ENCODE results near the gene SCRN1. TPM values are rescaled to one million over a fixed set of nuclear protein-coding genes. Genes with fewer than 3 reads are reported as not detected.

Gene SCRN1
- total and polyA plus RNA-seq, 2 donors (not counting 1 experiment from before 2014, with no cell fraction given), result 124 to 142 TPM

DNA sequence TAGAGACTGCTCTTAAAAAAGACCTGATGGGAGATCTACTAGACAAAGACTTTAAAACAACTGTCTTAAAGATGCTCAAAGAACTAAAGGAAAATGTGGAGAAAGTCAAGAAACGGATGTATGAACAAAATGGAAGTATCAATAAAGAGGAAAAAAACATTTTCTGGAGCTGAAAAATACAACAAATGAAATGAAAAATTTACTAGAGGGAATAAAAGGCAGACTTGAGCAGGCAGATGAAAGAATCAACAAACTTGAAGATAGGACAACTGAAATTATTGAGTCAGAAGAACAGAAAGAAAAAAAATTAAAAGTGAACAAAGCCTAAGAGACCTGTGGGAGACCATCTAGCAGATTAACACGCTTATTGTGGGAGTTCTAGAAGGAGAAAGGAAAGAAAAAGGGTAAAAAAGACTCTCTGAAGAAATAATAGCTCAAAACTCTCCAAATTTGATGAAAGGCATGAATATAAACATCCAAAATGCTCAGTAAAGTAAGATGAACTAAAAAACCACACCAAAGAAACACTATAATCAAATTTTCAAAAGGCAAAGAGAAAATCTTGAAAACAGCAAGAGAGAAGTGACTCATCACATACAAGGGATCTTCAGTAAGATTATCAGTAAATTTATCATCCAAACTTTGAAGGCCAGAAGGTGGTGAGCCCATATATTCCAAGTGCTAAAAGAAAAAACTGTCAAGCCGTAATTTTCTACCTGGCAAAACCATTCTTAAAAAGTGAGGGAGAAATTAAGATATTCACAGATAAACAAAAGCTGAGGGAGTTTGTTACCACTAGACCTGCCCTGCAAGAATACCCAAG, 83.2 kb downstream of the SCRN1 start:
- H3K9me3 ChIP-seq (ENCODE audit: control insufficient read depth, insufficient read depth, low read depth, low read length), result no peaks in the 10 kb centered on the region
- H3K4me2 ChIP-seq (ENCODE audit: extremely low read depth, insufficient read depth, low read length), result no peak overlapping the region
- DNase-seq (ENCODE audit: low read depth in 2 of 2), result no peak
- TF ChIP-seq CTCF (conservative IDR thresholded peaks at IDR 0.05 in 1 of 2, IDR thresholded peaks at IDR 0.05 in 1 of 2; ENCODE audit: low read depth in 1 of 2, low read length in 2 of 2) (no peak), EZH2 (IDR thresholded peaks at IDR 0.05; ENCODE audit: low read length, missing control alignments) (no peak)
- H3K27me3 ChIP-seq (ENCODE audit: control insufficient read depth, insufficient read depth, low read length), result no peaks in the 10 kb centered on the region
- no peak overlapping the region for H3K4me3 ChIP-seq (replicated peaks in 1 of 4; ENCODE audit: control extremely low read depth in 1 of 4, insufficient read depth in 1 of 4, low read depth in 3 of 4, low read length in 4 of 4)
- no peaks in the 10 kb centered on the region for H3K4me1 ChIP-seq (ENCODE audit: control insufficient read depth, extremely low read depth, insufficient read depth, low read length)
- H3K79me2 ChIP-seq (ENCODE audit: control insufficient read depth, insufficient read depth, low read length), result no peaks in the 10 kb centered on the region
- H4K20me1 ChIP-seq (ENCODE audit: control insufficient read depth, extremely low read depth, insufficient read depth, low read length), result no peaks in the 10 kb centered on the region
- H2AFZ ChIP-seq (ENCODE audit: low read length), result no peak overlapping the region
- no peak overlapping the region for H3K27ac ChIP-seq (ENCODE audit: insufficient read depth, low read length)
- H3K36me3 ChIP-seq (ENCODE audit: control insufficient read depth, insufficient read depth, low read length), result no peaks in the 10 kb centered on the region
- H3K9ac ChIP-seq (ENCODE audit: insufficient read depth, low read length), result no peak overlapping the region

GRCh38 chr7:29900745-29901144, 88.9 kb downstream of the SCRN1 start:
- Histone ChIP-seq H3K27me3 (ENCODE audit: control insufficient read depth, insufficient read depth, low read length) (no peaks in the 10 kb centered on the region), H3K9me3 (ENCODE audit: control insufficient read depth, insufficient read depth, low read depth, low read length) (no peaks in the 10 kb centered on the region), H2AFZ (ENCODE audit: low read length) (no peak overlapping the region), H4K20me1 (ENCODE audit: control insufficient read depth, extremely low read depth, insufficient read depth, low read length) (no peaks in the 10 kb centered on the region), H3K4me2 (ENCODE audit: extremely low read depth, insufficient read depth, low read length) (no peak overlapping the region), H3K27ac (ENCODE audit: insufficient read depth, low read length) (no peak overlapping the region), H3K4me3 (replicated peaks in 1 of 4; ENCODE audit: control extremely low read depth in 1 of 4, insufficient read depth in 1 of 4, low read depth in 3 of 4, low read length in 4 of 4) (no peak overlapping the region), H3K36me3 (ENCODE audit: control insufficient read depth, insufficient read depth, low read length) (no peaks in the 10 kb centered on the region), H3K79me2 (ENCODE audit: control insufficient read depth, insufficient read depth, low read length) (no peaks in the 10 kb centered on the region), H3K9ac (ENCODE audit: insufficient read depth, low read length) (no peak overlapping the region), H3K4me1 (ENCODE audit: control insufficient read depth, extremely low read depth, insufficient read depth, low read length) (no peaks in the 10 kb centered on the region)
- no peak for DNase-seq (ENCODE audit: low read depth in 2 of 2)
- TF ChIP-seq EZH2 (IDR thresholded peaks at IDR 0.05; ENCODE audit: low read length, missing control alignments), result no peak
- TF ChIP-seq CTCF (conservative IDR thresholded peaks at IDR 0.05 in 1 of 2, IDR thresholded peaks at IDR 0.05 in 1 of 2; ENCODE audit: low read depth in 1 of 2, low read length in 2 of 2), result no peak

- TF ChIP-seq CTCF (conservative IDR thresholded peaks at IDR 0.05 in 1 of 2, IDR thresholded peaks at IDR 0.05 in 1 of 2; ENCODE audit: low read depth in 1 of 2, low read length in 2 of 2) (no peak), EZH2 (IDR thresholded peaks at IDR 0.05; ENCODE audit: low read length, missing control alignments) (no peak)
- Histone ChIP-seq H2AFZ (ENCODE audit: low read length) (no peak overlapping the region), H3K4me1 (ENCODE audit: control insufficient read depth, extremely low read depth, insufficient read depth, low read length) (no peaks in the 10 kb centered on the region)
Observed at GRCh38 chr7:29898301-29898700, 91.3 kb downstream of the SCRN1 start.

More at GRCh38 chr7:29898301-29898700, 91.3 kb downstream of the SCRN1 start:
- no peak overlapping the region for H3K9ac ChIP-seq (ENCODE audit: insufficient read depth, low read length)
- H3K27me3 ChIP-seq (ENCODE audit: control insufficient read depth, insufficient read depth, low read length), result no peaks in the 10 kb centered on the region
- DNase-seq (ENCODE audit: low read depth in 2 of 2), result no peak
- no peaks in the 10 kb centered on the region for H3K79me2 ChIP-seq (ENCODE audit: control insufficient read depth, insufficient read depth, low read length)
- no peaks in the 10 kb centered on the region for H4K20me1 ChIP-seq (ENCODE audit: control insufficient read depth, extremely low read depth, insufficient read depth, low read length)
- H3K36me3 ChIP-seq (ENCODE audit: control insufficient read depth, insufficient read depth, low read length), result no peaks in the 10 kb centered on the region
- H3K9me3 ChIP-seq (ENCODE audit: control insufficient read depth, insufficient read depth, low read depth, low read length), result no peaks in the 10 kb centered on the region
- no peak overlapping the region for H3K4me2 ChIP-seq (ENCODE audit: extremely low read depth, insufficient read depth, low read length)
- H3K4me3 ChIP-seq (replicated peaks in 1 of 4; ENCODE audit: control extremely low read depth in 1 of 4, insufficient read depth in 1 of 4, low read depth in 3 of 4, low read length in 4 of 4), result no peak overlapping the region
- no peak overlapping the region for H3K27ac ChIP-seq (ENCODE audit: insufficient read depth, low read length)

All from fibroblast of lung (primary cell).